Kidney capillary endothelial cell (primary cell): ENCODE data around the gene BICDL1.
"Not testable (repeated sequence)": the region's sequence is repeated elsewhere in the genome, so short reads cannot be mapped to it uniquely, and the experiment has no call there.

Experiments used
- DNase-seq: peaks from one replicate; pipeline ENCODE4 v3.0.0-alpha.2; 2018; ENCODE audit warnings: low spot score

Gene BICDL1

GRCh38 chr12:120006258-120006975, 17.4 kb downstream of the BICDL1 start:
- no peak for DNase-seq

- DNase-seq = no peak
Measured at GRCh38 chr12:120007272-120007671, 18.2 kb downstream of the BICDL1 start.

GRCh38 chr12:120010661-120011230, 21.7 kb downstream of the BICDL1 start:
- DNase-seq = no peak

GRCh38 chr12:120012067-120012621, 23.1 kb downstream of the BICDL1 start:
- DNase-seq = no peak

GRCh38 chr12:120013659-120014380, 24.8 kb downstream of the BICDL1 start:
- no peak for DNase-seq

- not testable (repeated sequence) for DNase-seq
Measured at GRCh38 chr12:120014381-120014735, 25.3 kb downstream of the BICDL1 start.

GRCh38 chr12:120015313-120015712, 26.3 kb downstream of the BICDL1 start:
- DNase-seq = no peak

- DNase-seq = not testable (repeated sequence)
Measured at GRCh38 chr12:120016199-120016598, 27.2 kb downstream of the BICDL1 start.

GRCh38 chr12:120019197-120019596, 30.2 kb downstream of the BICDL1 start:
- no peak for DNase-seq

- DNase-seq = no peak
Measured at GRCh38 chr12:120019938-120020337, 30.9 kb downstream of the BICDL1 start.

- DNase-seq = no peak
Measured at GRCh38 chr12:120024193-120024592, 35.2 kb downstream of the BICDL1 start.

GRCh38 chr12:120025640-120026039, 36.6 kb downstream of the BICDL1 start:
- DNase-seq = no peak

GRCh38 chr12:120032242-120032641, 43.2 kb downstream of the BICDL1 start:
- no peak for DNase-seq

GRCh38 chr12:120037851-120038250, 48.8 kb downstream of the BICDL1 start:
- no peak for DNase-seq

GRCh38 chr12:120039711-120040110, 50.7 kb downstream of the BICDL1 start:
- no peak for DNase-seq

GRCh38 chr12:120041386-120042231, 52.6 kb downstream of the BICDL1 start:
- DNase-seq = no peak

GRCh38 chr12:120045367-120045766, 56.3 kb downstream of the BICDL1 start:
- DNase-seq = not testable (repeated sequence)

GRCh38 chr12:120047072-120047471, 58.0 kb downstream of the BICDL1 start:
- DNase-seq = no peak

- no peak for DNase-seq
Measured at GRCh38 chr12:120048263-120048662, 59.2 kb downstream of the BICDL1 start.

- no peak for DNase-seq
Measured at GRCh38 chr12:120049426-120049825, 60.4 kb downstream of the BICDL1 start.

GRCh38 chr12:120051535-120051934, 62.5 kb downstream of the BICDL1 start:
- DNase-seq = no peak

- DNase-seq = no peak
Measured at GRCh38 chr12:120054293-120054692, 65.3 kb downstream of the BICDL1 start.
